Lung microvascular endothelial cell (primary cell): ENCODE measurements around the gene INTS6. TPM values are rescaled to one million over a fixed set of nuclear protein-coding genes. Genes with fewer than 3 reads are reported as not detected.

Experiments
- DNase-seq, 2 donors: peaks; one replicate each; pipeline versions ENCODE4 v3.0.0 to v3.0.0-alpha.2; 2010; ENCODE audit warnings: low read depth in 2 of 2
- total RNA-seq: library from RNA; depleted of rRNA; stranded (reverse); fragments of >200 nt; gene quantifications from 2 replicates; pipeline ENCODE4 v1.2.1, GENCODE V29; 2014

Gene INTS6
- total RNA-seq, 1 donor from 2014 or later: 34.3 TPM

- DNase-seq: no peak
Observed at GRCh38 chr13:51323824-51324511, 128.9 kb downstream of the INTS6 start.

GRCh38 chr13:51322826-51323225, 130.0 kb downstream of the INTS6 start:
- no peak for DNase-seq

DNA sequence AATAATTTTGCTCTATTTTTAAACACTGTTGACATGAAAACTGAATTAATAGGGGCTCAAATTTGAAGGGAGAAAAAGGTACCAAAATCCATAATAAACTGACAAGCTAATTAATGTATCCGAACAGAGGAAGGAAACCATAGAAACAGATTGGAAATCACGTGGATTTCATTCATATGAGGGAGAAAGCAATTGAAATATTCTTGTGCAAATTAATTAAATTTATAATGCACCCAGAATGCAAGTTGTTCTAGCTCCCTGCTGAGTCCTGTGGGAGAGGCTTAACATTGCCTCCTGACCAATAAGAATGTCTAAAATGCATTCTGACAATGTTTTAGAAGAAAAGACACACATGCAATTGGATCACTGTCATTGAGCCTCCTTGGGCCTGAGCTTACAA, 131.0 kb downstream of the INTS6 start:
- no peak for DNase-seq

- DNase-seq: no peak
Observed at GRCh38 chr13:51318876-51319275, 134.0 kb downstream of the INTS6 start.

DNA sequence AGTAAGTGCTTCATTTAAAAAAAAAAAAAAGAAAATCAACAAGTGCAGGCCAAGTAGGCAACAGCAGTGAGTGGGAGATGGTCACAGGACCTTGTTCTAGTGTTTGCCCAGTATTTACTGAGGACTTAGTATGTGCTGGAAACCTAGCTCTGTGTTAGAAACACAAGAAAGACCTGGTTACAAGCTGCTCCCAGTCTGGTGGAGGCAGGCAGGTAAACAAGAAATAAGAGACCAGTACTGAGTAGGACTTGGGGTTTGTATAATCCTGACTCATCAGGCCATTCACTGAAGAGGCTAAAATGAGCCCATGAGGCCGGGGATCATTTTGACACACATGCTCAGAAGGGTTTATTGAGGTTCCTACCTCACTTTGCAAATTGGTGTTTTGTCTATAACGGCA, 134.8 kb downstream of the INTS6 start:
- DNase-seq: no peak

GRCh38 chr13:51317262-51317661, 135.6 kb downstream of the INTS6 start:
- peak in 1 of 2 donors; percentile 34 for DNase-seq

DNA sequence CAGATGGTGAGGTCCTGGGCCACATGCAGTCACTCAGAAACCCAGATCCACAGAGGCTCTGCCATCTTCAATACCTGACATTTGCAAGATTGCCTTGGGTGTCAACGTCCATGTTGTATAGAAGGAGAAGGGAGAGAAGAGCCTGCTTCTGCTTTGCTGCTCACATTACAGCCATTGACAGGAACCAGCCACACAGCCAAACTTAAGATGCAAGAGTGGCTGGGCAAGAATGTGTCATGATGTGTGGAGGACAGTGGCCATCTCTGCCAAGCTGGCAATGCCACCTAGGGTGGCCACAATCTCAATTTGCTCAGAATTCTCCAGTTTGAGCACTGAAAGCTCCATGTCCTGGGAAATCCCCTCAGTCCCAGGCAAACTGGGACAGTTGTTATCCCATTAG, 139.2 kb downstream of the INTS6 start:
- DNase-seq: no peak

GRCh38 chr13:51311957-51312520, 140.8 kb downstream of the INTS6 start:
- no peak for DNase-seq

Other genes starting within 250 kb of the INTS6 start
- 3.3 and 3.4 TPM in 2 replicates for gene FAM124A, start 230.6 kb downstream of the INTS6 start, total RNA-seq
- not detected in 2 replicates for gene SERPINE3, start 113.3 kb downstream of the INTS6 start, total RNA-seq
- 2.6 and 4.4 TPM in 2 replicates for gene WDFY2, start 131.4 kb upstream of the INTS6 start, total RNA-seq